Sigmoid colon (tissue), 7 donors: Measurements from ENCODE around the gene PFDN5. TPM values are rescaled to one million over a fixed set of nuclear protein-coding genes. Genes with fewer than 3 reads are reported as not detected.

Source experiments
- DNase-seq: peaks from one replicate; pipeline ENCODE4 v3.0.0-alpha.2; 2019
- H3K27ac ChIP-seq, 4 donors: fragments of 200-600 bp; sonication (generic); one replicate each; pipeline ENCODE4 v1.5.1; 2016 to 2019; ENCODE audit warnings: mild to moderate bottlenecking in 1 of 4
- H3K27me3 ChIP-seq, 3 donors: fragments of 200-600 bp; sonication (generic); one replicate each; pipeline ENCODE4 v1.5.1; 2019; ENCODE audit warnings: mild to moderate bottlenecking in 1 of 3
- H3K36me3 ChIP-seq, 4 donors: fragments of 200-600 bp; sonication (generic); one replicate each; pipeline ENCODE4 v1.5.1; 2016 to 2019
- H3K4me1 ChIP-seq, 4 donors: fragments of 200-600 bp; sonication (generic); one replicate each; pipeline ENCODE4 v1.5.1; 2017 to 2019
- H3K4me3 ChIP-seq, 4 donors: fragments of 200-600 bp; sonication (generic); one replicate each; pipeline ENCODE4 v1.5.1; 2017 to 2019; ENCODE audit warnings: mild to moderate bottlenecking in 2 of 4, moderate library complexity in 1 of 4
- H3K9me3 ChIP-seq, 4 donors: fragments of 200-600 bp in 3 of 4; sonication (generic) in 3 of 4; one replicate each; pipeline versions ENCODE4 v1.5.1 to v1.6.1; 2013 to 2019
- EP300 ChIP-seq, 4 donors: sonication (generic); formaldehyde crosslinking; IDR thresholded peaks; one replicate each; pipeline ENCODE4 v1.6.1; 2017; ENCODE audit warnings: antibody characterized with exemption in 4 of 4
- POLR2A ChIP-seq, 2 donors: fragments of 450-650 bp; IDR thresholded peaks; one replicate each; pipeline ENCODE4 v1.6.1; 2016; ENCODE audit warnings: antibody characterized with exemption in 2 of 2, mild to moderate bottlenecking in 2 of 2, moderate library complexity in 2 of 2
- POLR2AphosphoS5 ChIP-seq, 4 donors: sonication (generic); formaldehyde crosslinking; IDR thresholded peaks; one replicate each; pipeline ENCODE4 v1.6.1; 2017; ENCODE audit warnings: antibody characterized with exemption in 4 of 4
- WGBS, 2 donors: extraction: QIAGEN DNeasy Blood & Tissue Kit; methylation state at CpG; one replicate each; pipeline ENCODE4 v1.1.7; 2013; 5-methylcytosine and 5-hydroxymethylcytosine counted together
- intact Hi-C: fragments of 100-400 bp; cut with DNase I; formaldehyde crosslinking; loops from one replicate; pipeline ENCODE4 v1.15.1; 2023
- polyA plus RNA-seq, 3 donors: library from polyadenylated mRNA; stranded (reverse); fragments of 200-250 nt; gene quantifications; one replicate each; pipeline ENCODE4 v1.2.3, GENCODE V29; 2013
- total RNA-seq, 4 donors: library from RNA; depleted of rRNA; stranded (reverse); fragments of >200 nt; gene quantifications; one replicate each; pipeline ENCODE4 v1.1.0, GENCODE V29; 2016
- TF ChIP-seq, protein P1 (sequence below), 4 experiments: fragments of 450-650 bp in 3 of 4; fragments of 200-600 bp in 1 of 4; IDR thresholded peaks; one replicate each; pipeline ENCODE4 v1.5.1; 2016 to 2019; ENCODE audit warnings: antibody characterized with exemption in 4 of 4, mild to moderate bottlenecking in 3 of 4, moderate library complexity in 2 of 4
- donor health status: healthy with polysubstance abuse.
- donor health status: Bipolar disorder and iron deficiency.
- donor health status: healthy.

PFDN5 gene
- total and polyA plus RNA-seq, 7 donors: 757 to 1,604 (median 819) TPM

DNA sequence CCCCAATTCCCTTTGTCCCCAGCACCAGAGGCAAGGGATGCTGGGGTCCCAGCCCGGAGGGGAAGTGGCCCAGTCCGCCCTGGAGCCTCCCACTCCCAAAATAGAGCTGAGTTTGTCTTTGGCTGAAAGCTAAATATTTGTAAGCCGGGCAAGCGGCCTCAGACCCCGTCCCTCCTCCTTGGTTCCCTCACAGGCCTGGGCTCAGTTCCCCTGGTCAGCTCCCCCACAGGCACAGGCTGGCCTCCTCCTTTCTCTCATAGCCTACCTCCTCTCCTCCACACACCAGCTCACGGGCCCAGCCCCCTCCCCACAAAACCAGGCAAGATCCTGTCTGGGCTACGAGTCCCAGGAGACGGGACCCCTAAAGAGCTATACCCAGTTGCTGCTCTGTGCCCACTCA lies 39.5 kb downstream of the PFDN5 start:
- Histone ChIP-seq H3K4me3 (no peak overlapping the region), H3K4me1 (no peaks in the 10 kb centered on the region), H3K27ac (no peak overlapping the region), H3K9me3 (no peaks in the 10 kb centered on the region), H3K36me3 (no peaks in the 10 kb centered on the region), H3K27me3 (peaks cover 0 to 72% (median 52%) of the 10 kb centered on the region in 3 donors)
- 78 to 87% methylated on average over 8 of the region's 8 CpGs for WGBS, 2 donors
- intact Hi-C loops: no loop called here
- TF ChIP-seq EP300 (IDR thresholded peaks at IDR 0.05): no peak
- TF ChIP-seq POLR2A (IDR thresholded peaks at IDR 0.05): no peak
- TF ChIP-seq POLR2AphosphoS5 (IDR thresholded peaks at IDR 0.05): no peak
- TF ChIP-seq, protein P1, sequence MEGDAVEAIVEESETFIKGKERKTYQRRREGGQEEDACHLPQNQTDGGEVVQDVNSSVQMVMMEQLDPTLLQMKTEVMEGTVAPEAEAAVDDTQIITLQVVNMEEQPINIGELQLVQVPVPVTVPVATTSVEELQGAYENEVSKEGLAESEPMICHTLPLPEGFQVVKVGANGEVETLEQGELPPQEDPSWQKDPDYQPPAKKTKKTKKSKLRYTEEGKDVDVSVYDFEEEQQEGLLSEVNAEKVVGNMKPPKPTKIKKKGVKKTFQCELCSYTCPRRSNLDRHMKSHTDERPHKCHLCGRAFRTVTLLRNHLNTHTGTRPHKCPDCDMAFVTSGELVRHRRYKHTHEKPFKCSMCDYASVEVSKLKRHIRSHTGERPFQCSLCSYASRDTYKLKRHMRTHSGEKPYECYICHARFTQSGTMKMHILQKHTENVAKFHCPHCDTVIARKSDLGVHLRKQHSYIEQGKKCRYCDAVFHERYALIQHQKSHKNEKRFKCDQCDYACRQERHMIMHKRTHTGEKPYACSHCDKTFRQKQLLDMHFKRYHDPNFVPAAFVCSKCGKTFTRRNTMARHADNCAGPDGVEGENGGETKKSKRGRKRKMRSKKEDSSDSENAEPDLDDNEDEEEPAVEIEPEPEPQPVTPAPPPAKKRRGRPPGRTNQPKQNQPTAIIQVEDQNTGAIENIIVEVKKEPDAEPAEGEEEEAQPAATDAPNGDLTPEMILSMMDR (IDR thresholded peaks at IDR 0.05): no peak
- DNase-seq: no peak

DNA sequence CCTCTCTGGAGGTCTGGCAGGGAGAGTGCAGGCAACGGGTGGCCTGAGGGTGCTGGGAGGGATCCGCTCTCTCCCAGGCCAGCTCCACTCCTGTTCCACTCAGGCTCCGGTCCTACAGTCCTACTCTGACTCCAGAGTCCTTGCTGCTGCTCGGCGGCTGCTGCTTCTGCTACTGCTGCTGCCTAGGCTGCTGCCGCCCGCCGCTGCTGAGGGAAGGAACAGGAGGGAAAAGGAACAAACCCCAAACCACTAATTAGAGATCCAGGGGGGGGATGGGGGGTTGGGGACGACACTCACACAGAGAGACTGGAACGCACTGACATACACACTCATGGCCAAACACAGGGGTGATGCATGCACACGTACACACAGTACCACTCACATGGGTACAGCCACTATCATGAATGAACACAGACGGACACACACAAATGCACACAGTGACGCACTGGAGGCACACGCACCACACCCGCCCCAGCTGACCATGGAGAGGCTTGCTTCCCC lies 40.9 kb downstream of the PFDN5 start, which contains the start of gene SP7:
TSS of gene SP7 (minus strand) at position 174 of the 501 bp plus-strand sequence. CDS start 708 bp downstream, outside the sequence.
- TF ChIP-seq POLR2A (IDR thresholded peaks at IDR 0.05) (no peak), EP300 (IDR thresholded peaks at IDR 0.05) (no peak), POLR2AphosphoS5 (IDR thresholded peaks at IDR 0.05) (no peak)
- TF ChIP-seq, protein P1 (IDR thresholded peaks at IDR 0.05): no peak
- Histone ChIP-seq H3K36me3 (no peaks in the 10 kb centered on the region), H3K4me3 (no peak within 1 kb of the TSS), H3K4me1 (no peaks in the 10 kb centered on the region), H3K9me3 (no peaks in the 10 kb centered on the region), H3K27me3 (peaks cover 0 to 72% (median 52%) of the 10 kb centered on the region in 3 donors), H3K27ac (no peak within 1 kb of the TSS)
- WGBS, 2 donors: 41 to 54% methylated on average over 15 of the region's 15 CpGs
- intact Hi-C loops: no loop called here
- DNase-seq: no peak

DNA sequence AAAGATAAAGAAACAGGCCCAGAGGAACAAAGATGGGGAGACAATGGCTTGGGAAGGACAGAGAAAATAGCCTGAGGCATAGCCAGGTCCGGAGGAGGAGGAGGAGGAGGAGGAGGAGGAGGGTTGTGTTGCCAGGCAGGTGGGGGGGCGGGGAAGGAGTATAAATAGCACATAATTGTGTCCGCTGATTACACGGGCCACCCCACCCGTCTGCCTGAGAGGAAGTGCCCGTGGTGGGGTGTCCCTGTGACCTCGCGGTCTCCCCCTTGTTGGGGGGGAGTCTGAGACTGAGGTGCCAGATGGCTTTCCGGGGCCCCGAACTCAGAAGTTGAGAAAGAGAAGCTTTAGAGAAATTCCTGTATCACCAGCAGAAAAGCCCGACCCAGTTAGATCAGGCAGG lies 42.7 kb downstream of the PFDN5 start:
- H3K4me3 ChIP-seq: no peak overlapping the region
- TF ChIP-seq POLR2A (IDR thresholded peaks at IDR 0.05) (no peak), EP300 (IDR thresholded peaks at IDR 0.05) (no peak)
- TF ChIP-seq, protein P1 (IDR thresholded peaks at IDR 0.05): no peak
- DNase-seq: no peak
- H3K4me1 ChIP-seq: no peaks in the 10 kb centered on the region
- H3K27ac ChIP-seq: no peak overlapping the region
- H3K27me3 ChIP-seq: peaks cover 0 to 58% (median 46%) of the 10 kb centered on the region in 3 donors
- H3K9me3 ChIP-seq: no peaks in the 10 kb centered on the region
- WGBS, 2 donors: 24 to 34% methylated on average over 11 of the region's 11 CpGs
- intact Hi-C loops: no loop called here
- H3K36me3 ChIP-seq: no peaks in the 10 kb centered on the region

DNA sequence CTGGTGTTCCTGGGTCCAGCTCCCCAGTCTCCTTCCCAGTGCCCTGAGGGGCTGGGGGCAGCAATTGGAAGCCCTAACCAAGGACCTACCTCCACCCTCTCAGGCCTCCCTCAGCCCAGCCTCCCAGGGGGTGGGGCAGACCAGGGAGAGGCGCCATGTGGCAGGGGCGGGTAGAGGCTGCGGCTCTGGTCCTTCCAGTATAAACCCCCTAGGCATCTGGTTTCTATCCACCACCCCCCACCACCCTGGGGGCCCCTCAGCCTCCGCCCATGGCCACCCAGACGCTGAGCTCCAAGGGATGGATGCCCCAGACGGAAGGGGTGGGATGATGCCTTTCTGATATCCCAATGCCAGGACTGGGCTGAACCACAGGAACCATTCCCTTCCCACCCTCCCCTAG lies 43.6 kb downstream of the PFDN5 start:
- intact Hi-C loops: no loop called here
- TF ChIP-seq EP300 (IDR thresholded peaks at IDR 0.05) (no peak), POLR2AphosphoS5 (IDR thresholded peaks at IDR 0.05) (no peak), POLR2A (IDR thresholded peaks at IDR 0.05) (no peak)
- TF ChIP-seq, protein P1 (IDR thresholded peaks at IDR 0.05): no peak
- H3K4me3 ChIP-seq: no peak overlapping the region
- peaks cover 0 to 1% (median 0%) of the 10 kb centered on the region in 4 donors for H3K4me1 ChIP-seq
- WGBS, 2 donors: 37 to 58% methylated on average over 6 of the region's 6 CpGs
- H3K9me3 ChIP-seq: no peaks in the 10 kb centered on the region
- peaks cover 0 to 50% (median 44%) of the 10 kb centered on the region in 3 donors for H3K27me3 ChIP-seq
- no peak overlapping the region for H3K27ac ChIP-seq
- H3K36me3 ChIP-seq: no peaks in the 10 kb centered on the region
- DNase-seq: no peak

DNA sequence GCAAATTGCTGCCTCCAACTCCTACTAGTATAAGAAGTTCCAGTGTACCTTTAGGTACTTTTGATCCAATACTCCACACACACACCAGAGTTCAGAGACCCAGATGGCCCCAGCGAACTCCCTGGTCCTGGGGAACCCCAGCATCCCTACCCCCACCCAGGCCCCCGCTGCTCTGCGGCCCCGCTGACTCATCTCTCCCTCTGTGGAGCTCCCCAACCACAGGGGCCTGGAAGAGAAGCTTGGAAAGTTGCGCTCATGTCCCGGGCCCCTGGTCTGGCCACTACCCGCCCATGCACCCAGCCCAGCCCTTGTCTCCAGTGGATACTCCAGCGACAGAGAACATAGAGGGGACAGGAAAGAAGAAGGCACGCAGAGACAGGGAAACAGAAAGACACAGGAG lies 45.1 kb downstream of the PFDN5 start:
- intact Hi-C loops: no loop called here
- Histone ChIP-seq H3K4me3 (no peak overlapping the region), H3K27ac (no peak overlapping the region), H3K27me3 (peaks cover 0 to 38% (median 34%) of the 10 kb centered on the region in 3 donors), H3K9me3 (no peaks in the 10 kb centered on the region), H3K4me1 (peaks cover 0 to 10% (median 7%) of the 10 kb centered on the region in 4 donors), H3K36me3 (no peaks in the 10 kb centered on the region)
- TF ChIP-seq EP300 (IDR thresholded peaks at IDR 0.05): no peak
- TF ChIP-seq POLR2AphosphoS5 (IDR thresholded peaks at IDR 0.05): no peak
- no peak for DNase-seq
- WGBS, 2 donors: 76 to 82% methylated on average over 9 of the region's 9 CpGs
